GM12873 (cell line): ENCODE data around the gene IL1R2.

ENCODE experiments used
- CTCF ChIP-seq: IDR thresholded peaks from 2 replicates; pipeline ENCODE4 v1.5.1; 2012; ENCODE audit warnings: low read depth, mild to moderate bottlenecking, moderate library complexity, low read length, control low read depth; ENCODE audit not compliant: insufficient read depth; ENCODE audit errors: missing control alignments

IL1R2 gene

GRCh38 chr2:101952551-101952950 lies 39.2 kb upstream of the IL1R2 start:
- no peak for TF ChIP-seq CTCF

GRCh38 chr2:101956465-101957438 lies 35.0 kb upstream of the IL1R2 start:
- no peak for TF ChIP-seq CTCF

GRCh38 chr2:101958061-101958460 lies 33.7 kb upstream of the IL1R2 start:
- no peak for TF ChIP-seq CTCF

- TF ChIP-seq CTCF, result no peak
These were observed 30.9 kb upstream of the IL1R2 start for GRCh38 chr2:101960819-101961337.

- TF ChIP-seq CTCF, result no peak
These were observed 30.2 kb upstream of the IL1R2 start for GRCh38 chr2:101961338-101962191.

GRCh38 chr2:101962309-101962708 lies 29.5 kb upstream of the IL1R2 start:
- TF ChIP-seq CTCF, result no peak

GRCh38 chr2:101963198-101963597 lies 28.6 kb upstream of the IL1R2 start:
- no peak for TF ChIP-seq CTCF
